ENCODE data around the gene RNF114. TPM values are rescaled to one million over a fixed set of nuclear protein-coding genes. Genes with fewer than 3 reads are reported as not detected.

Gene RNF114
- 192 TPM for polyA plus RNA-seq (2012; ENCODE audit: insufficient read depth, insufficient read length, low read depth)

DNA sequence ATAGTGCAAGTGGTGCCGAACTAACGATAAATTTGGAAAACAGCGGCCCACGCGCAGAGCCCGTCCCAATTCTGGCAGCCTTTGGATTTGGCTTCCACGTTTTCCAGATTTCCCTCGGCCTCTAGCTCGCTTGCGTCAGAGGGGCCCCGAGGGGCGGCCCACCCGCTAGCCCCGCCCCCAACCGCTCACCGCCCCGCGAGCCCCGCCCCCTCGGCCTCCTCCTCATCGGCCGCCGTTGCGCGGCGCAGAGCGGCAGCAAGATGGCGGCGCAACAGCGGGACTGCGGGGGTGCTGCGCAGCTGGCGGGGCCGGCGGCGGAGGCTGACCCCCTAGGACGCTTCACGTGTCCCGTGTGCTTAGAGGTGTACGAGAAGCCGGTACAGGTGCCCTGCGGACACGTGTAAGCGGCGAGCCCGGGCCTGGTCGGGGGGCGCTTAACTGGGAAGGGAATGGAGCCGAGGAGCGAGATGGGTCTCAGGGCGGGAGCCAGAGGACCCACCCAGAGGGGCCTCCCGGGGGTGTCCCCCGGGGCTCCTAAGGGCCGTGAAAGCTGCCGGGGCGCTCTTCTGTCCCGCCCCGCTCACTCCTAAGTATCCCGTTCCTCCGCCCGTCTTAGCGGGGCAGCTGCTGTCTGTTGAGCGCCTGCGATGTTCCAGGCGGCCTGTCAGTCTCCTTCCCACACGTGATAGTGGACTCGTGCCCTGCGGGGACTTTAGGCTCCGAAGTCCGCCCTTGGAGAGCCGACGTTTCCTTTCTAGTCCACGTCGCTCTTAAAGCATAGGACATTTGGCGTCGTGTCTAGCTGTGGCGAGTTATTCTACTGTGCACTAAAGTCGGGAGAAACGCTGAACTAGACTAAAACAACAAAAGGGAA, at the start of gene RNF114:
Gene RNF114, plus strand, starts transcription at position 245 of the 874 bp plus-strand sequence. Its CDS starts 16 bp downstream, at position 261.
- Histone ChIP-seq H3K27me3 (no peaks in the 10 kb centered on the region), H3K9me3 (no peaks in the 10 kb centered on the region), H3K36me3 (peaks cover 32% of the 10 kb centered on the region), H3K4me3 (ENCODE audit: low read depth, low read length) (peak within 1 kb of the TSS; percentile 99), H3K4me1 (peaks cover 13% of the 10 kb centered on the region)
- TF ChIP-seq, protein P1, sequence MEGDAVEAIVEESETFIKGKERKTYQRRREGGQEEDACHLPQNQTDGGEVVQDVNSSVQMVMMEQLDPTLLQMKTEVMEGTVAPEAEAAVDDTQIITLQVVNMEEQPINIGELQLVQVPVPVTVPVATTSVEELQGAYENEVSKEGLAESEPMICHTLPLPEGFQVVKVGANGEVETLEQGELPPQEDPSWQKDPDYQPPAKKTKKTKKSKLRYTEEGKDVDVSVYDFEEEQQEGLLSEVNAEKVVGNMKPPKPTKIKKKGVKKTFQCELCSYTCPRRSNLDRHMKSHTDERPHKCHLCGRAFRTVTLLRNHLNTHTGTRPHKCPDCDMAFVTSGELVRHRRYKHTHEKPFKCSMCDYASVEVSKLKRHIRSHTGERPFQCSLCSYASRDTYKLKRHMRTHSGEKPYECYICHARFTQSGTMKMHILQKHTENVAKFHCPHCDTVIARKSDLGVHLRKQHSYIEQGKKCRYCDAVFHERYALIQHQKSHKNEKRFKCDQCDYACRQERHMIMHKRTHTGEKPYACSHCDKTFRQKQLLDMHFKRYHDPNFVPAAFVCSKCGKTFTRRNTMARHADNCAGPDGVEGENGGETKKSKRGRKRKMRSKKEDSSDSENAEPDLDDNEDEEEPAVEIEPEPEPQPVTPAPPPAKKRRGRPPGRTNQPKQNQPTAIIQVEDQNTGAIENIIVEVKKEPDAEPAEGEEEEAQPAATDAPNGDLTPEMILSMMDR (IDR thresholded peaks at IDR 0.05; ENCODE audit: low read depth, low read length): no peak
- DNase-seq: peak; percentile 94

- TF ChIP-seq, protein P1 (IDR thresholded peaks at IDR 0.05; ENCODE audit: low read depth, low read length): no peak
- no peaks in the 10 kb centered on the region for H3K4me1 ChIP-seq
- no peak for DNase-seq
- no peaks in the 10 kb centered on the region for H3K9me3 ChIP-seq
- no peaks in the 10 kb centered on the region for H3K27me3 ChIP-seq
- H3K36me3 ChIP-seq: no peaks in the 10 kb centered on the region; the same call in 1 of the 2 replicates
- no peak overlapping the region for H3K4me3 ChIP-seq (ENCODE audit: low read depth, low read length)
Measured at GRCh38 chr20:49886571-49887213, 49.5 kb upstream of the RNF114 start.

- H3K4me3 ChIP-seq (ENCODE audit: low read depth, low read length): no peak overlapping the region
- no peaks in the 10 kb centered on the region; the same call in 1 of the 2 replicates for H3K36me3 ChIP-seq
- H3K9me3 ChIP-seq: no peaks in the 10 kb centered on the region
- no peaks in the 10 kb centered on the region for H3K4me1 ChIP-seq
- DNase-seq: no peak
- H3K27me3 ChIP-seq: no peaks in the 10 kb centered on the region
- TF ChIP-seq, protein P1 (IDR thresholded peaks at IDR 0.05; ENCODE audit: low read depth, low read length): no peak
Measured at GRCh38 chr20:49887251-49888211, 48.7 kb upstream of the RNF114 start.

DNA sequence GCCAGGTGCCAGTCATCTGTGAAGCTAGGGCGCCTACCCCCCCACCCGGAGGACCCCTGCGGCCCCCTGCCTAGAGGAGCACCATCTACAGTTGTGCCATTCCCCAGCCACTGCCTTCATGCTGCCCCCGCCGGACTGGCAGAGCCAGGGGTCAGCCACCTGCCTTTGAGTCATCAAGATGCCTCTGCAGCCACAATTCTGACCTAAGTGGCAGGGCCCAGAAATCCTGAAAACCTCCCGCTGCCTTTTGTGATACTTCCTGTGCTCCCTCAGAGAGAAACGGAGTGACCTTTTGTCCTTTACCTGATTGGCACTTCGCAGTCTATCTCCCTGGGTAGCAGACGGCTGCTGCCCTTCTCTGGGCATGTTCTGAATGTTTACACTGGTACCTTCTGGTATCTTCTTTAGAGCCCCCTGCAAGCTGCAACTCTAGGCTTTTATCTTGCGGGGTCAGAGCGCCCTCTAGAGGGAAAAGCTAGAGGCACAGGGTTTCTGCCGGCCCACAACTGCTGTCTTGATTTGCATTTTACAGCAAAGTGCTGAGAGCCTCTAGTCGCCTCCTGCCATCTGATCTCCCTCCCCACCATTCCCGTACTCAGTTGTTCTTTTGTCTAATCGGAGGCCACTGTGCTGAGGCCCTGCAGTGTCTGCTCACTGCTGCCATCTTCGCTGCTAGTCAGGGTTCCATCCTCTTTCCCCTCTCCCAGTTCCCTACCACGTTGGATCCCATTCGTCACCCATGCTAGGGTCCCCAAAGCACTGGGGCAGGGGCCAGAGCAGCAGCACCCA, 47.8 kb upstream of the RNF114 start:
- Histone ChIP-seq H3K4me1 (no peaks in the 10 kb centered on the region), H3K9me3 (no peaks in the 10 kb centered on the region), H3K27me3 (no peaks in the 10 kb centered on the region), H3K36me3 (no peaks in the 10 kb centered on the region; the same call in 1 of the 2 replicates), H3K4me3 (ENCODE audit: low read depth, low read length) (no peak overlapping the region)
- DNase-seq: peak; percentile 68
- TF ChIP-seq, protein P1 (IDR thresholded peaks at IDR 0.05; ENCODE audit: low read depth, low read length): peak; percentile 96
